ENCODE results near the gene SDF4. TPM values are rescaled to one million over a fixed set of nuclear protein-coding genes. Genes with fewer than 3 reads are reported as not detected.
A peak's percentile ranks its signal among the peaks of the same experiment; 100 is the strongest.

The SDF4 gene
- total RNA-seq, 3 donors from 2014 or later: 58.0 to 111 (median 79.3) TPM

DNA sequence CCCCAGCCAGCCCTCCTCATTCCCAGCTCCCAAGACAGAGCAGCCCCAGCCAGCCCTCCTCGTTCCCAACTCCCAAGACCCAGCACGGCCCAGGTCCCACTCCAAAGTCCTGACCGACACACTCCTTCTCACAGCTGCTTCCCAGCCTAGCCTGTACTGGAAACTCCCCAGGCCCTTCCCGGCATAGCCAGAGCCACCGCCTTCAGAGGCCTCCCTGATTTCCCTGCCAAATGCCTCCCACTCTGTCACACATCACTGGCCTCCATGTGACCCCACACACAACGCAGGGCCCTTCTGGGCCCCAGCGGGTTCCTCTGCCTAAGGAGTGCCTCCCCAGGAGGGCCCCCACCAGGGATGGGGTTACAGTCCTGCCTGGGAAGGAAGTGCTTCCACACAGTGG is 39.0 kb upstream of the SDF4 start:
- TF ChIP-seq POLR2A (IDR thresholded peaks at IDR 0.05): no peak
- TF ChIP-seq, protein P1, sequence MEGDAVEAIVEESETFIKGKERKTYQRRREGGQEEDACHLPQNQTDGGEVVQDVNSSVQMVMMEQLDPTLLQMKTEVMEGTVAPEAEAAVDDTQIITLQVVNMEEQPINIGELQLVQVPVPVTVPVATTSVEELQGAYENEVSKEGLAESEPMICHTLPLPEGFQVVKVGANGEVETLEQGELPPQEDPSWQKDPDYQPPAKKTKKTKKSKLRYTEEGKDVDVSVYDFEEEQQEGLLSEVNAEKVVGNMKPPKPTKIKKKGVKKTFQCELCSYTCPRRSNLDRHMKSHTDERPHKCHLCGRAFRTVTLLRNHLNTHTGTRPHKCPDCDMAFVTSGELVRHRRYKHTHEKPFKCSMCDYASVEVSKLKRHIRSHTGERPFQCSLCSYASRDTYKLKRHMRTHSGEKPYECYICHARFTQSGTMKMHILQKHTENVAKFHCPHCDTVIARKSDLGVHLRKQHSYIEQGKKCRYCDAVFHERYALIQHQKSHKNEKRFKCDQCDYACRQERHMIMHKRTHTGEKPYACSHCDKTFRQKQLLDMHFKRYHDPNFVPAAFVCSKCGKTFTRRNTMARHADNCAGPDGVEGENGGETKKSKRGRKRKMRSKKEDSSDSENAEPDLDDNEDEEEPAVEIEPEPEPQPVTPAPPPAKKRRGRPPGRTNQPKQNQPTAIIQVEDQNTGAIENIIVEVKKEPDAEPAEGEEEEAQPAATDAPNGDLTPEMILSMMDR (IDR thresholded peaks at IDR 0.05): no peak
- no peak for TF ChIP-seq POLR2AphosphoS5 (IDR thresholded peaks at IDR 0.05)
- no peaks in the 10 kb centered on the region for H3K36me3 ChIP-seq
- no peaks in the 10 kb centered on the region for H3K9me3 ChIP-seq
- peak overlapping the region in 1 of 2 donors; percentile 38 for H3K27ac ChIP-seq
- intact Hi-C loops (cut with DNase I; ENCODE audit: low total_unique reads): no loop called here
- H3K4me1 ChIP-seq: peaks cover 13 to 22% of the 10 kb centered on the region in 2 donors
- no peak for DNase-seq (ENCODE audit: low spot score in 2 of 2)
- H3K27me3 ChIP-seq: no peaks in the 10 kb centered on the region
- H3K4me3 ChIP-seq: peak overlapping the region in 1 of 3 donors; percentile 52

DNA sequence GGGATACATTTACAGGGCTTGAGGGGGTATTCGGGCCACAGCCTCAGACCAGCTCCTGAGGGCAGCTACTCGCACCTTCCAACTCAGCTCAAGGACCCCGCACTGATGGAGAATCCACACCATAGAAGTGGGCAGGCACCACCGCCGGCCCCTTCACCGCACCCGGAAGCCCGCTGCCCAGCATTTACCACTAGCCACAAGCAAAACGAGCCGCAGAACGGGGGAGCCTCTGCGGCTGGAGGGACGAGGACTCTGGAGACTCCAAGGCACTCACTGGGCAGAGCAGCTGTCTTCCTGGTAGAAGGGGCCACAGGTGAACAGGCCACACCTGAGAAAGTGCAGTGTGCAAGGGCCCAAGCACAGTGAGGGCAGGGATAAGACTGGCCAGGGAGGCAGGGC is 36.5 kb upstream of the SDF4 start:
- Histone ChIP-seq H3K27me3 (no peaks in the 10 kb centered on the region), H3K9me3 (no peaks in the 10 kb centered on the region), H3K27ac (no peak overlapping the region), H3K36me3 (no peaks in the 10 kb centered on the region), H3K4me1 (peaks cover 13 to 22% of the 10 kb centered on the region in 2 donors), H3K4me3 (no peak overlapping the region)
- TF ChIP-seq POLR2A (IDR thresholded peaks at IDR 0.05): no peak
- TF ChIP-seq, protein P1 (IDR thresholded peaks at IDR 0.05): no peak
- no peak for TF ChIP-seq POLR2AphosphoS5 (IDR thresholded peaks at IDR 0.05)
- DNase-seq (ENCODE audit: low spot score in 2 of 2): no peak
- intact Hi-C loops (cut with DNase I; ENCODE audit: low total_unique reads): no loop called here

DNA sequence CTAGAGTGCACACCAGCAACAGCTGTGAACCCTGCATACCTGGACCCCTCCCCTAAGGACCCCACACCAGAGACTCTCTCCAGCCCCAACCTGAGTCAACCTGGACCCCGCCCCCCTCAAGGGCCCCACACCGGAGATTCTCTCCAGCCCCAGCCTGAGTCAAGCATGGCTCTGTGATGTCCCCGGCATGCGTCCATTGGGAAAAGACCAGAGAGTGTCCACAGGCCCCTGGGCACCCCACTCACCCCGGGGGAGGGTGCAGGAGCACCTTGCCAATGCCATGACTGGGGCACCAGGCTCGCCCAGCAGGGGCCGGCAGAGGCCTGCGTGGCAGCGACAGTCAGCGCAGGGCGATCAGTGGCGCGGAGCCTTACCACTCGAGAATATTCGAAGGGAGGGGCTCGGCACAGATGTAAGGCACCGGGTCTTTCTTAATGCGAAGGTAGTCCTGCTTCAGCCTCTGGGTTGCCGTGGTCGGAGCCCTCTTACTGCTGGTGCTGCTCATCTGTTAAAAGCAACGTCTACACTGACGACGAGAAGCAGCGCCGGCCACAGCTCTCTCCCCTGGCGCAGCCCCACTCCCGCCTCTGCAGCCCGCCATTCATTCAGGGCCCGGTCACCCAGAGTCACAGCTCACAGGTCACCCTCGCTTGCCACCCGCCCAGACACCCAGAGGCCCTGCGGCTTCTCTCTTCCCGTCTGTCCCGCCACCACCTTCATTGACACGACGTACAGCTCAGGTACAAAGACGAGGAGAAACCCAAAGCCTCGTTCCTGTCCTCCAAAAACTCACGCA is 35.9 kb upstream of the SDF4 start:
- Histone ChIP-seq H3K4me3 (no peak overlapping the region), H3K4me1 (peaks cover 13 to 22% of the 10 kb centered on the region in 2 donors), H3K36me3 (no peaks in the 10 kb centered on the region), H3K27ac (no peak overlapping the region), H3K27me3 (no peaks in the 10 kb centered on the region), H3K9me3 (no peaks in the 10 kb centered on the region)
- no peak for TF ChIP-seq POLR2AphosphoS5 (IDR thresholded peaks at IDR 0.05)
- no peak for TF ChIP-seq POLR2A (IDR thresholded peaks at IDR 0.05)
- TF ChIP-seq, protein P1 (IDR thresholded peaks at IDR 0.05): no peak
- DNase-seq (ENCODE audit: low spot score in 2 of 2): no peak
- intact Hi-C loops (cut with DNase I; ENCODE audit: low total_unique reads): no loop called here

DNA sequence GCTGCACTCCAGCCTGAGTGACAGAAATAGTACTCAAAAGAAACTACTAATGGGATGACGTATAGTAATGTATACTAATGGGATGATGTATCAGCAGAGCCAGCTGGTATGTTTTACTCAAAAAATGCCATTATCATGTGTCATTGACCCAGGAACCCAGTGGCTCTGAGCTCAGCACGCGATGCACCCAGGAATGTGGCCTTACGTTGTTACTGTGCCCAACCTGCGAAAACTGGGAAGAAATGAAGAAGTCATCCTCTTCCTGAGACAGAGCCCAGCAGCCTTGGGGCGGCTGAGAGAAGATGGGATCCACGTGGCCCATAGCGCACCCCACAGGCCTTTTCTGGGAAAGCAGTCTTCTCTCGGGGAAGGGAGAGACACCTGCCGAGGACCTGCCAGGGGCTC is 33.1 kb upstream of the SDF4 start:
- intact Hi-C loops (cut with DNase I; ENCODE audit: low total_unique reads): no loop called here
- H3K27ac ChIP-seq: no peak overlapping the region
- TF ChIP-seq POLR2AphosphoS5 (IDR thresholded peaks at IDR 0.05): no peak
- TF ChIP-seq POLR2A (IDR thresholded peaks at IDR 0.05): no peak

DNA sequence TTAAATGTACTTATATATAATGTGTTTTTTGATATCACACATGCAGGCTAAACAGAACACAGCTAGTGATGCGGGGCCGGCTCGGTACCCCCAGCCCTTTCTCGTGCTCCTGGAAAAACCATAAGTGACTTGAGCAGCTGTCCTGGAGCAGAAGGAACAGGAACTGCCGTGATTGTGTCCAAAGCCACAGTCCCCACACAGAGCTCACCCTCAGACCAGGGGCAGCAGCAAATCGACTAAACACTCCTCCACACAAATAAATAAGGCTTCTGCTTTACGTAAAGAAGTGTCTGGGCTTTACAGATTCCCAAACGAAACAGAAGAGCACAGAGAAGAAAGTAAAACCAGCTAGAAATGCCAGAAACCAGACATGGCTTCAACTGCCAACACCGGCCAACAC is 32.2 kb upstream of the SDF4 start:
- H3K36me3 ChIP-seq: peaks cover 8% of the 10 kb centered on the region
- H3K27ac ChIP-seq: no peak overlapping the region
- no peak for TF ChIP-seq POLR2A (IDR thresholded peaks at IDR 0.05)
- TF ChIP-seq, protein P1 (IDR thresholded peaks at IDR 0.05): no peak
- TF ChIP-seq POLR2AphosphoS5 (IDR thresholded peaks at IDR 0.05): no peak
- H3K27me3 ChIP-seq: no peaks in the 10 kb centered on the region
- no peaks in the 10 kb centered on the region for H3K9me3 ChIP-seq
- intact Hi-C loops (cut with DNase I; ENCODE audit: low total_unique reads): no loop called here
- no peak for DNase-seq (ENCODE audit: low spot score in 2 of 2)
- H3K4me1 ChIP-seq: no peaks in the 10 kb centered on the region
- H3K4me3 ChIP-seq: no peak overlapping the region

More for the DNA sequence above, 33.1 kb upstream of the SDF4 start:
- Histone ChIP-seq H3K9me3 (no peaks in the 10 kb centered on the region), H3K27me3 (no peaks in the 10 kb centered on the region), H3K4me1 (no peaks in the 10 kb centered on the region), H3K4me3 (no peak overlapping the region), H3K36me3 (peaks cover 8% of the 10 kb centered on the region)
- DNase-seq (ENCODE audit: low spot score in 2 of 2): no peak
